ENCODE results near the gene ZNF669.

Gene ZNF669

GRCh38 chr1:247064304-247064703 is 39.9 kb downstream of the ZNF669 start:
- Histone ChIP-seq H3K27ac (ENCODE audit: low read depth, low read length) (no peak overlapping the region), H3K4me3 (ENCODE audit: low read length) (no peak overlapping the region), H3K27me3 (ENCODE audit: insufficient read depth, low read length) (no peaks in the 10 kb centered on the region), H3K36me3 (ENCODE audit: insufficient read depth, low read length) (peaks cover 3% of the 10 kb centered on the region; the same call in 1 of the 2 replicates), H3K4me1 (ENCODE audit: insufficient read depth, low read length) (no peaks in the 10 kb centered on the region), H3K9me3 (ENCODE audit: insufficient read depth, low read depth, low read length) (peaks cover 13% of the 10 kb centered on the region), H3K9ac (ENCODE audit: low read depth, low read length) (no peak overlapping the region)
- WGBS = 87% methylated on average over 3 of the region's 3 CpGs

DNA sequence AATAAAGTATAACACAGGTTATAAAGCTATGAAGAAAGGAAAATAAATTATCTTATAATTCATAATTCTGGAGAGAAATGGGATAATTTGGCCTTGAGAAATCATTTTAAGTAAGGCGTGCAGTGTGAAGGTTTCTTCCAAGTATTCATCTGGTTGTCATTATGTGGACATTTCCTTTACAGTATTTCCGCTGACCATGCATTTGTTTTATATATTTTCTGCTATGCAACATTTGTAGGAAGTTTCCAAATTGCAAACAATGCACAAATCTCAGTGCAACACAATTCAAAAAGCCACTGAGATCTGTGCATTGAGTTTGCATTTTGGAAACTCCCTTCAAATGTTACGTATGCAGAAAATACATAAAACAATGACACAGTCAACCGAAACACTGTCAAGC is 43.4 kb downstream of the ZNF669 start:
- Histone ChIP-seq H3K27me3 (ENCODE audit: insufficient read depth, low read length) (no peaks in the 10 kb centered on the region), H3K36me3 (ENCODE audit: insufficient read depth, low read length) (peaks cover 3% of the 10 kb centered on the region; the same call in 1 of the 2 replicates), H3K4me3 (ENCODE audit: low read length) (no peak overlapping the region), H3K4me1 (ENCODE audit: insufficient read depth, low read length) (no peaks in the 10 kb centered on the region), H3K9ac (ENCODE audit: low read depth, low read length) (no peak overlapping the region), H3K27ac (ENCODE audit: low read depth, low read length) (no peak overlapping the region), H3K9me3 (ENCODE audit: insufficient read depth, low read depth, low read length) (peaks cover 40% of the 10 kb centered on the region)
- WGBS = 95% methylated on average over 4 of the region's 4 CpGs

GRCh38 chr1:247056071-247056470 is 48.1 kb downstream of the ZNF669 start:
- Histone ChIP-seq H3K4me3 (ENCODE audit: low read length) (no peak overlapping the region), H3K27me3 (ENCODE audit: insufficient read depth, low read length) (no peaks in the 10 kb centered on the region), H3K9ac (ENCODE audit: low read depth, low read length) (no peak overlapping the region), H3K4me1 (ENCODE audit: insufficient read depth, low read length) (no peaks in the 10 kb centered on the region), H3K27ac (ENCODE audit: low read depth, low read length) (no peak overlapping the region), H3K9me3 (ENCODE audit: insufficient read depth, low read depth, low read length) (peaks cover 75% of the 10 kb centered on the region), H3K36me3 (ENCODE audit: insufficient read depth, low read length) (peaks cover 27% of the 10 kb centered on the region; the same call in 1 of the 2 replicates)
- WGBS = 92% methylated on average over 2 of the region's 2 CpGs

DNA sequence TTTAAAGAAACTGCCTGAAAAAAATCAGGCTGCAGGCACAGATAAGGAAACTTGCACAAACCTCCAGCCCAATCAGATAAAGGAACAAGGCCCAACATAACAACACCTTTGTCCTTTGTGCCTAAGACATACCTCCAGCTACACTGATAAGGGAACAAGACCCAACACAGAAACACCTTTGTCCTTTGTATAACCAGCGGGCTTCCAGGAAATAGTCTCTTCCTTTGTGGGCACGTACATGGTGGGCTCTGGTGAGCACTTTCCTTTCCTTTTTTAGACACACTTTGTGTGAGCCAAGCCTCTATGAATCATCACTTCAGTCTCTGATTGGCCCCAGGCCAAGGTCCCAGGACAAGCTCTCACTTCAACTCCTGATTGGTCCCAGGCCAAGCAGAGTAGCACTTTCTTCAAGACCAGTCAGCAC is 49.2 kb downstream of the ZNF669 start:
- H3K36me3 ChIP-seq (ENCODE audit: insufficient read depth, low read length) = peaks cover 24% of the 10 kb centered on the region; the same call in 1 of the 2 replicates

More for the DNA sequence above, 49.2 kb downstream of the ZNF669 start:
- Histone ChIP-seq H3K9me3 (ENCODE audit: insufficient read depth, low read depth, low read length) (peaks cover 81% of the 10 kb centered on the region), H3K27ac (ENCODE audit: low read depth, low read length) (no peak overlapping the region), H3K4me3 (ENCODE audit: low read length) (no peak overlapping the region), H3K27me3 (ENCODE audit: insufficient read depth, low read length) (no peaks in the 10 kb centered on the region), H3K4me1 (ENCODE audit: insufficient read depth, low read length) (no peaks in the 10 kb centered on the region), H3K9ac (ENCODE audit: low read depth, low read length) (no peak overlapping the region)
- WGBS = 72% methylated on average over 2 of the region's 2 CpGs
